22Rv1 (cell line): ENCODE measurements around the gene PYDC1.

Source experiments
- ZFX ChIP-seq: fragments of 450-650 bp; IDR thresholded peaks from 2 replicates; pipeline ENCODE4 v1.6.1; 2017; ENCODE audit warnings: antibody characterized with exemption, borderline replicate concordance
- TF ChIP-seq, protein P1 (sequence below): fragments of 450-650 bp; IDR thresholded peaks from 2 replicates; pipeline ENCODE4 v1.5.1; 2017; ENCODE audit warnings: mild to moderate bottlenecking

DNA sequence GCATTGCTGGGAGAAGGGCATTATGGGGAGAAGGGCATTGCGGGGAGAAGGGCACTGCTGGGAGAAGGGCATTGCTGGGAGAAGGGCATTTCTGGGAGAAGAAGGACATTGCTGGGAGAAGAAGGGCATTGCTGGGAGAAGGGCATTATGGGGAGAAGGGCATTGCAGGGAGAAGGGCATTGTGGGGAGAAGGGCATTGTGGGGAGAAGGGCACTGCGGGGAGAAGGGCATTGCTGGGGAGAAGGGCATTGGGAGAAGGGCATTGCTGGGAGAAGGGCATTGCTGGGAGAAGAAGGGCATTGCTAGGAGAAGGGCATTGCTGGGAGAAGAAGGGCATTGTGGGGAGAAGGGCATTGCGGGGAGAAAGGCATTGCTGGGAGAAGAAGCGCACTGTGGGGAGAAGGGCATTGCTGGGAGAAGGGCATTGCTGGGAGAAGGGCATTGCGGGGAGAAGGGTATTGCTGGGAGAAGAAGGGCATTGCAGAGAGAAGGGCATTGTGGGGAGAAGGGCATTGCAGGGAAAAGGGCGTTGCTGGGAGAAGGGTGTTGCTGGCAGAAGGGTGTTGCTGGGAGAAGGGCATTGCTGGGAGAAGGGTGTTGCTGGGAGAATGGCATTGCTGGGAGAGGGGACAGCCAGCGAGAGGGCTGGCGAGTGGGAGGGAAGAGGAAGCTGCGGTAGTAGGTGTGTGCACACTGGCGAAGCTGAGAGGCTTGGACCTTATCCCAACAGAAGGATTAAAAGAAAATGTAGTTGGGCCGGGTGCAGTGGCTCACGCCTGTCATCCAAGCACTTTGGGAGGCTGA, 4.6 kb upstream of the PYDC1 start:
- TF ChIP-seq, protein P1, sequence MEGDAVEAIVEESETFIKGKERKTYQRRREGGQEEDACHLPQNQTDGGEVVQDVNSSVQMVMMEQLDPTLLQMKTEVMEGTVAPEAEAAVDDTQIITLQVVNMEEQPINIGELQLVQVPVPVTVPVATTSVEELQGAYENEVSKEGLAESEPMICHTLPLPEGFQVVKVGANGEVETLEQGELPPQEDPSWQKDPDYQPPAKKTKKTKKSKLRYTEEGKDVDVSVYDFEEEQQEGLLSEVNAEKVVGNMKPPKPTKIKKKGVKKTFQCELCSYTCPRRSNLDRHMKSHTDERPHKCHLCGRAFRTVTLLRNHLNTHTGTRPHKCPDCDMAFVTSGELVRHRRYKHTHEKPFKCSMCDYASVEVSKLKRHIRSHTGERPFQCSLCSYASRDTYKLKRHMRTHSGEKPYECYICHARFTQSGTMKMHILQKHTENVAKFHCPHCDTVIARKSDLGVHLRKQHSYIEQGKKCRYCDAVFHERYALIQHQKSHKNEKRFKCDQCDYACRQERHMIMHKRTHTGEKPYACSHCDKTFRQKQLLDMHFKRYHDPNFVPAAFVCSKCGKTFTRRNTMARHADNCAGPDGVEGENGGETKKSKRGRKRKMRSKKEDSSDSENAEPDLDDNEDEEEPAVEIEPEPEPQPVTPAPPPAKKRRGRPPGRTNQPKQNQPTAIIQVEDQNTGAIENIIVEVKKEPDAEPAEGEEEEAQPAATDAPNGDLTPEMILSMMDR = no peak
- TF ChIP-seq ZFX = no peak
